KMS-11 (cell line): ENCODE results near the gene WASF1.

Experiments
- H2AFZ ChIP-seq: fragments of 200-600 bp; sonication (generic); 2 replicates; pipeline ENCODE4 v1.6.1; 2016; ENCODE audit warnings: antibody characterized with exemption, mixed run types, low read depth
- H3K27ac ChIP-seq: fragments of 200-600 bp; sonication (generic); 2 replicates; pipeline ENCODE4 v1.6.1; 2016; ENCODE audit warnings: mild to moderate bottlenecking, mixed run types
- H3K27me3 ChIP-seq: fragments of 200-600 bp; sonication (generic); 2 replicates; pipeline ENCODE4 v1.6.1; 2017; ENCODE audit warnings: mild to moderate bottlenecking, low read depth, mixed run types, moderate library complexity; ENCODE audit not compliant: insufficient read depth
- H3K36me3 ChIP-seq: fragments of 200-600 bp; sonication (generic); 2 replicates; pipeline ENCODE4 v1.6.1; 2017; ENCODE audit warnings: mild to moderate bottlenecking, mixed run types; ENCODE audit not compliant: insufficient read depth
- H3K4me1 ChIP-seq: fragments of 200-600 bp; sonication (generic); 2 replicates; pipeline ENCODE4 v1.6.1; 2016; ENCODE audit warnings: mild to moderate bottlenecking, low read depth, mixed run types; ENCODE audit not compliant: poor library complexity, severe bottlenecking
- H3K4me2 ChIP-seq: fragments of 200-600 bp; sonication (generic); 2 replicates; pipeline ENCODE4 v1.7.0; 2016; ENCODE audit warnings: mild to moderate bottlenecking, mixed run types
- H3K4me3 ChIP-seq: fragments of 200-600 bp; sonication (generic); IDR thresholded peaks from 2 replicates; pipeline ENCODE4 v1.6.1; 2017; ENCODE audit warnings: low read depth, low read length, mixed read lengths; ENCODE audit not compliant: insufficient read depth
- H3K79me2 ChIP-seq: fragments of 200-600 bp; sonication (generic); 2 replicates; pipeline ENCODE4 v1.6.1; 2016; ENCODE audit warnings: low read depth, mixed run types; ENCODE audit not compliant: insufficient read depth
- H3K9ac ChIP-seq: fragments of 200-600 bp; sonication (generic); 2 replicates; pipeline ENCODE4 v1.6.1; 2016; ENCODE audit warnings: mild to moderate bottlenecking, mixed run types
- H4K20me1 ChIP-seq: fragments of 200-600 bp; sonication (generic); 2 replicates; pipeline ENCODE4 v1.6.1; 2016; ENCODE audit warnings: mild to moderate bottlenecking, mixed run types; ENCODE audit not compliant: insufficient read depth
- TF ChIP-seq, protein P1 (sequence below): fragments of 200-600 bp; sonication (generic); conservative IDR thresholded peaks from 2 replicates; pipeline ENCODE4 v1.6.1; 2017; ENCODE audit warnings: low read depth, mild to moderate bottlenecking, antibody characterized with exemption, low read length, moderate library complexity, mixed read lengths

WASF1 gene

DNA sequence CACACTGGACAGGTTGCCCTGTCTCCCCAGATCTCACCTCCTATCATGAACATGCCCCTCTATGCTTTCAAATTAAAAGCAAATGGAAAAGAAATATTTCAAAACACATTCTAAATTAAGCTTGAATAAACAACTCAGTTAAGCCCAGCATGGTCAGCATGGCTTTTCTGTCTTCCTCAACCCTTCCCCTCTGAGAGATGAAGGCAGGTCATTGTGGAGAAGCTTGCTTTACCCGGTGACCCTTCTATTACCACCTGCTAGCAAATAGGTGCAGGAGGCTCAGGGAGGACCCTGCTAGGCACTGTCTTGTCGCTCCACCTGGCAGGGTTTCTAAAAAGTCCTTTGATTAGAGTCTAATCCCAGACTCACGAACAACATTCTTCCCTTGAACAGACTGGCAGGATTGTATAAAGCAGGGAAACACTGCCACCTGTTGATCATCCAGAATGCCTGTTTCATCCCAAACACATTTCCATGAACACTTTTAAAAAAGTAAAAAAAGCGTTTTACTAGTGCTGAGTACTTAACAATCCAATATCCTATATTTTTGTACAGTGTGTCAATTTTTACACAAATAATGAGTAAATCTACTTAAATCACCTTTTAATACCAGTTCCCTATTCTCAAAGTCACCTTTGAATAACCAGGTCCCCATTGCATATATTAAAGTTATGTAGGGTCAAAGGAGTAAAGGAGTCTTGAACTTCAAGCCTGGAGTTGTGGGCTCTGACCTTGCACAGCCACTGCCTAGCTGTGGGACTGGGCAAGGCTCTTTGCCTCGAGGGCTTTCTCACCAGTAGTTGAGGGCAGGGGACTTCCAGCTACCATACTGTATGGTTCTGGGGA lies 125.9 kb downstream of the WASF1 start:
- Histone ChIP-seq H3K27me3 (no peaks in the 10 kb centered on the region), H3K4me2 (no peak overlapping the region), H3K9ac (no peak overlapping the region), H3K4me1 (no peaks in the 10 kb centered on the region), H3K27ac (no peak overlapping the region), H4K20me1 (no peaks in the 10 kb centered on the region), H2AFZ (no peak overlapping the region; the same call in 1 of the 2 replicates), H3K79me2 (no peaks in the 10 kb centered on the region), H3K36me3 (no peaks in the 10 kb centered on the region), H3K4me3 (no peak overlapping the region)
- TF ChIP-seq, protein P1, sequence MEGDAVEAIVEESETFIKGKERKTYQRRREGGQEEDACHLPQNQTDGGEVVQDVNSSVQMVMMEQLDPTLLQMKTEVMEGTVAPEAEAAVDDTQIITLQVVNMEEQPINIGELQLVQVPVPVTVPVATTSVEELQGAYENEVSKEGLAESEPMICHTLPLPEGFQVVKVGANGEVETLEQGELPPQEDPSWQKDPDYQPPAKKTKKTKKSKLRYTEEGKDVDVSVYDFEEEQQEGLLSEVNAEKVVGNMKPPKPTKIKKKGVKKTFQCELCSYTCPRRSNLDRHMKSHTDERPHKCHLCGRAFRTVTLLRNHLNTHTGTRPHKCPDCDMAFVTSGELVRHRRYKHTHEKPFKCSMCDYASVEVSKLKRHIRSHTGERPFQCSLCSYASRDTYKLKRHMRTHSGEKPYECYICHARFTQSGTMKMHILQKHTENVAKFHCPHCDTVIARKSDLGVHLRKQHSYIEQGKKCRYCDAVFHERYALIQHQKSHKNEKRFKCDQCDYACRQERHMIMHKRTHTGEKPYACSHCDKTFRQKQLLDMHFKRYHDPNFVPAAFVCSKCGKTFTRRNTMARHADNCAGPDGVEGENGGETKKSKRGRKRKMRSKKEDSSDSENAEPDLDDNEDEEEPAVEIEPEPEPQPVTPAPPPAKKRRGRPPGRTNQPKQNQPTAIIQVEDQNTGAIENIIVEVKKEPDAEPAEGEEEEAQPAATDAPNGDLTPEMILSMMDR = peak; percentile 63

DNA sequence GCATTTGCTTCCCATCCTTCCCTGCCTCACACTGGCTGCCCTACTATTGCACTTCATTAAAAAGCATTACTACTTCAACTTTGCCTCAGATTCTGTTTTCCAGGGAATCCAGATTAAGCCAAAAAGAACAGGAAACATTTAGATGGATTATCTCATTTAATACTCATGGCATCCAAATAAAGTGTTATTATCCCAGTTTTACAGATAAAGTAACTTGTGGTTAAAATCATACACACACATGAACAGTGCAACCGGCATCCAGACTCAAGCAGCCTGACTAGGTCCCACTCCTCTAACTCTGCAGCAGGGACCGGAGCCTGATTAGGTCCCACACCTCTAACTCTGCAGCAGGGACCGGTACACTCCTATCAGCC lies 129.0 kb downstream of the WASF1 start:
- Histone ChIP-seq H3K27me3 (no peaks in the 10 kb centered on the region), H2AFZ (no peak overlapping the region)
- TF ChIP-seq, protein P1 = no peak

More for the DNA sequence above, 129.0 kb downstream of the WASF1 start:
- H3K4me3 ChIP-seq = no peak overlapping the region
- no peak overlapping the region for H3K4me2 ChIP-seq
- no peak overlapping the region for H3K27ac ChIP-seq
- no peaks in the 10 kb centered on the region for H4K20me1 ChIP-seq
- H3K79me2 ChIP-seq = no peaks in the 10 kb centered on the region
- H3K4me1 ChIP-seq = no peaks in the 10 kb centered on the region
- H3K9ac ChIP-seq = no peak overlapping the region
- H3K36me3 ChIP-seq = no peaks in the 10 kb centered on the region
